PC-9 (cell line): ENCODE results near the gene SLCO4C1. TPM values are rescaled to one million over a fixed set of nuclear protein-coding genes. Genes with fewer than 3 reads are reported as not detected.

Source experiments
- BruUV-seq: library from RNA; stranded (reverse); fragments of 400-500 nt; replicated peaks from 2 replicates; lab custom pipeline; 2021; lab: Mats Ljungman, UMichigan
- CTCF ChIA-PET: fragments of 300-600 bp; sonication (Branson Sonifier 250); formaldehyde crosslinking; loops from one replicate; lab custom pipeline; 2022; ENCODE audit warnings: antibody characterized with exemption; lab: Charles Lee
- POLR2A ChIA-PET: fragments of 300-600 bp; sonication (Branson Sonifier 250); formaldehyde crosslinking; loops from one replicate; lab custom pipeline; 2022; ENCODE audit warnings: antibody characterized with exemption; ENCODE audit not compliant: unreplicated experiment; lab: Charles Lee
- DNase-seq, 2 experiments: peaks; one replicate each; pipeline versions ENCODE4 v3.0.0 to v3.0.0-alpha.2; 2015 to 2022; ENCODE audit warnings: mixed read lengths in 1 of 2
- H2AFZ ChIP-seq: fragments of 200-600 bp; sonication (generic); 2 replicates; pipeline ENCODE4 v1.8.1; 2017; ENCODE audit warnings: antibody characterized with exemption
- H3F3A ChIP-seq: fragments of 200-600 bp; sonication (generic); 2 replicates; pipeline ENCODE4 v1.8.1; 2017; ENCODE audit warnings: antibody characterized with exemption, mild to moderate bottlenecking, low read depth; ENCODE audit not compliant: insufficient read depth
- H3K27ac ChIP-seq: fragments of 200-600 bp; sonication (generic); 2 replicates; pipeline ENCODE4 v1.6.1; 2016; ENCODE audit warnings: mixed run types
- H3K27me3 ChIP-seq: fragments of 200-600 bp; sonication (generic); 2 replicates; pipeline ENCODE4 v1.6.1; 2016; ENCODE audit warnings: low read depth, mixed run types; ENCODE audit not compliant: insufficient read depth
- H3K36me3 ChIP-seq: fragments of 200-600 bp; sonication (generic); 2 replicates; pipeline ENCODE4 v1.6.1; 2016; ENCODE audit warnings: low read depth, mixed run types
- H3K4me1 ChIP-seq: fragments of 200-600 bp; sonication (generic); replicated peaks from 2 replicates; pipeline ENCODE4 v1.6.1; 2016; ENCODE audit warnings: mixed run types; ENCODE audit not compliant: insufficient read depth
- H3K4me2 ChIP-seq: fragments of 200-600 bp; sonication (generic); 2 replicates; pipeline ENCODE4 v1.6.1; 2017; ENCODE audit warnings: mixed run types
- H3K4me3 ChIP-seq: fragments of 200-600 bp; sonication (generic); 2 replicates; pipeline ENCODE4 v1.6.1; 2016; ENCODE audit warnings: mixed run types
- H3K79me2 ChIP-seq: fragments of 200-600 bp; sonication (generic); 2 replicates; pipeline ENCODE4 v1.6.1; 2017; ENCODE audit warnings: low read depth, mixed run types
- H3K9me2 ChIP-seq: fragments of 200-600 bp; sonication (generic); 2 replicates; pipeline ENCODE4 v1.8.1; 2017; ENCODE audit warnings: mild to moderate bottlenecking; ENCODE audit not compliant: insufficient read depth
- H3K9me3 ChIP-seq: fragments of 200-600 bp; sonication (generic); 2 replicates; pipeline ENCODE4 v1.8.1; 2016; ENCODE audit warnings: low read depth; ENCODE audit not compliant: insufficient read depth
- H4K20me1 ChIP-seq: fragments of 200-600 bp; sonication (generic); 2 replicates; pipeline ENCODE4 v1.8.1; 2017; ENCODE audit not compliant: insufficient read depth
- CTCF ChIP-seq: fragments of 200-600 bp; sonication (generic); conservative IDR thresholded peaks from 2 replicates; pipeline ENCODE4 v1.6.1; 2017; ENCODE audit warnings: mixed run types, antibody characterized with exemption, mild to moderate bottlenecking, moderate library complexity
- EZH2 ChIP-seq: fragments of 200-600 bp; sonication (generic); IDR thresholded peaks from 2 replicates; pipeline ENCODE4 v1.8.0; 2017; ENCODE audit warnings: antibody characterized with exemption, low read depth
- intact Hi-C: fragments of 100-400 bp; cut with micrococcal nuclease; formaldehyde crosslinking; loops from one replicate; pipeline ENCODE4 v1.10.0; 2022; ENCODE audit not compliant: unreplicated experiment
- total RNA-seq: library from RNA; stranded (reverse); gene quantifications from 2 replicates; pipeline ENCODE4 v1.2.3, GENCODE V29; 2021

Gene SLCO4C1
- total RNA-seq, 1 experiment from 2014 or later = 2.5 TPM

GRCh38 chr5:102290004-102290403 is 6.1 kb downstream of the SLCO4C1 start:
- Histone ChIP-seq H3K9me2 (no peaks in the 10 kb centered on the region), H3K9me3 (no peaks in the 10 kb centered on the region), H4K20me1 (no peaks in the 10 kb centered on the region), H3K79me2 (no peaks in the 10 kb centered on the region), H3K27me3 (no peaks in the 10 kb centered on the region), H3K4me2 (no peak overlapping the region), H2AFZ (no peak overlapping the region), H3K4me1 (no peaks in the 10 kb centered on the region), H3F3A (no peaks in the 10 kb centered on the region), H3K27ac (no peak overlapping the region), H3K4me3 (no peak overlapping the region), H3K36me3 (no peaks in the 10 kb centered on the region)
- CTCF ChIA-PET = no interaction called here
- BruUV-seq = no TSS peak
- intact Hi-C loops = no loop called here
- DNase-seq = no peak
- POLR2A ChIA-PET = no interaction called here
- no peak for TF ChIP-seq CTCF
- TF ChIP-seq EZH2 = no peak

- no TSS peak for BruUV-seq
- no peak for DNase-seq
- H3K79me2 ChIP-seq = no peaks in the 10 kb centered on the region
- H4K20me1 ChIP-seq = no peaks in the 10 kb centered on the region
- no peak overlapping the region for H3K4me3 ChIP-seq
- H2AFZ ChIP-seq = no peak overlapping the region
- no peaks in the 10 kb centered on the region for H3K4me1 ChIP-seq
- H3K27ac ChIP-seq = no peak overlapping the region
- no peaks in the 10 kb centered on the region for H3K9me3 ChIP-seq
- CTCF ChIA-PET = no interaction called here
- H3K36me3 ChIP-seq = no peaks in the 10 kb centered on the region
- POLR2A ChIA-PET = no interaction called here
- TF ChIP-seq EZH2 (no peak), CTCF (no peak)
- intact Hi-C loops = no loop called here
- H3K4me2 ChIP-seq = no peak overlapping the region
- no peaks in the 10 kb centered on the region for H3F3A ChIP-seq
- no peaks in the 10 kb centered on the region for H3K27me3 ChIP-seq
- no peaks in the 10 kb centered on the region for H3K9me2 ChIP-seq
Measured at GRCh38 chr5:102289251-102289899, 6.7 kb downstream of the SLCO4C1 start.

- H3K36me3 ChIP-seq = no peaks in the 10 kb centered on the region
- no peaks in the 10 kb centered on the region for H3F3A ChIP-seq
- no TSS peak for BruUV-seq
- no peaks in the 10 kb centered on the region for H3K9me3 ChIP-seq
- H3K27ac ChIP-seq = no peak overlapping the region
- no peaks in the 10 kb centered on the region for H3K79me2 ChIP-seq
- H2AFZ ChIP-seq = no peak overlapping the region
- no peak overlapping the region for H3K4me3 ChIP-seq
- ChIA-PET CTCF (no interaction called here), POLR2A (no interaction called here)
- no peaks in the 10 kb centered on the region for H3K4me1 ChIP-seq
- DNase-seq = no peak
- H3K27me3 ChIP-seq = no peaks in the 10 kb centered on the region
- no peaks in the 10 kb centered on the region for H3K9me2 ChIP-seq
- TF ChIP-seq EZH2 (no peak), CTCF (no peak)
- intact Hi-C loops = no loop called here
- H4K20me1 ChIP-seq = no peaks in the 10 kb centered on the region
- no peak overlapping the region for H3K4me2 ChIP-seq
Measured at GRCh38 chr5:102288630-102289029, 7.5 kb downstream of the SLCO4C1 start.
